ENCODE results near the gene LUZP2. TPM values are rescaled to one million over a fixed set of nuclear protein-coding genes. Genes with fewer than 3 reads are reported as not detected.

LUZP2 gene
- total and polyA plus RNA-seq, 2 of the 8 experiments (the other 6 are each of a cell fraction or from before 2014, with no cell fraction given): 0.79 to 1.5 TPM

GRCh38 chr11:24808173-24808572 lies 311.3 kb downstream of the LUZP2 start:
- no peak overlapping the region for H3K4ac ChIP-seq (replicated peaks; ENCODE audit: insufficient read length, low read depth, low read length)
- no peaks in the 10 kb centered on the region for H4K20me1 ChIP-seq (replicated peaks in 1 of 2; ENCODE audit: control insufficient read depth in 1 of 2, insufficient read depth in 2 of 2, low read length in 2 of 2)
- no peaks in the 10 kb centered on the region for H3K23me2 ChIP-seq (ENCODE audit: low read depth, low read length)
- H3K4me1 ChIP-seq (replicated peaks in 1 of 4; ENCODE audit: control insufficient read depth in 3 of 4, insufficient read depth in 4 of 4, low read length in 3 of 4): no peaks in the 10 kb centered on the region
- H3K27me3 ChIP-seq (replicated peaks in 1 of 4; ENCODE audit: control insufficient read depth in 3 of 4, extremely low read depth in 1 of 4, insufficient read depth in 3 of 4, low read length in 3 of 4): no peaks in the 10 kb centered on the region
- ChIA-PET CTCF (ENCODE audit: partially characterized antibody) (no interaction called here), POLR2A (ENCODE audit: partially characterized antibody) (no interaction called here)
- no peaks in the 10 kb centered on the region for H3K79me1 ChIP-seq (ENCODE audit: low read depth, low read length)
- H2BK15ac ChIP-seq (ENCODE audit: low read length): no peak overlapping the region
- H3K79me2 ChIP-seq (ENCODE audit: control insufficient read depth in 1 of 2, insufficient read depth in 2 of 2, low read length in 2 of 2): no peaks in the 10 kb centered on the region
- H2BK5ac ChIP-seq (ENCODE audit: low read depth, low read length): no peak overlapping the region
- WGBS, 2 experiments (ENCODE audit: extremely low coverage in 1 of 2, insufficient coverage in 1 of 2, insufficient read length in 1 of 2, insufficient replicate concordance in 2 of 2, low coverage in 1 of 2, low lambda C conversion rate in 2 of 2, missing lambda C conversion rate in 1 of 2): 100% methylated on average over 2 of the region's 2 CpGs; no CpG with 5 or more reads in 1 of the 2 experiments
- no peak for DNase-seq (ENCODE audit: low read depth in 1 of 2, low spot score in 2 of 2)
- TF ChIP-seq CTCF (IDR thresholded peaks at IDR 0.05; ENCODE audit: control extremely low read depth in 1 of 3, insufficient read depth in 1 of 3, low read depth in 1 of 3, low read length in 3 of 3) (no peak), SRF (IDR thresholded peaks at IDR 0.05; ENCODE audit: low read depth, low read length) (no peak), POU5F1 (IDR thresholded peaks at IDR 0.05; ENCODE audit: low read depth, low read length) (no peak), CHD1 (IDR thresholded peaks at IDR 0.05; ENCODE audit: low read depth, low read length) (no peak), TCF12 (IDR thresholded peaks at IDR 0.05; ENCODE audit: low read depth, low read length) (no peak), EGR1 (IDR thresholded peaks at IDR 0.05; ENCODE audit: borderline replicate concordance, low read depth, low read length) (no peak), GABPA (IDR thresholded peaks at IDR 0.05; ENCODE audit: borderline replicate concordance, insufficient read depth, low read length) (no peak), MAX (IDR thresholded peaks at IDR 0.05) (no peak), SP1 (IDR thresholded peaks at IDR 0.05; ENCODE audit: low read depth, low read length) (no peak), BRCA1 (IDR thresholded peaks at IDR 0.05; ENCODE audit: low read depth, low read length) (no peak), SIN3A (conservative IDR thresholded peaks at IDR 0.05 in 1 of 2, IDR thresholded peaks at IDR 0.05 in 1 of 2; ENCODE audit: low read depth in 1 of 2, low read length in 2 of 2) (no peak)
- no peak overlapping the region for H3K9ac ChIP-seq (replicated peaks in 1 of 4; ENCODE audit: extremely low read depth in 1 of 4, low read depth in 3 of 4, low read length in 3 of 4)
- H4K8ac ChIP-seq (ENCODE audit: extremely low read depth, insufficient read depth, low read length): no peak overlapping the region
- no peak overlapping the region for H2AK5ac ChIP-seq (ENCODE audit: low read depth, low read length)
- no peak overlapping the region for H3K4me3 ChIP-seq (ENCODE audit: extremely low read depth in 1 of 4, insufficient read depth in 2 of 4, low read depth in 3 of 4, low read length in 4 of 4)
- no peak overlapping the region for H3K27ac ChIP-seq (ENCODE audit: low read depth, low read length)
- FAIRE-seq: no peak
- H3K23ac ChIP-seq (ENCODE audit: insufficient read length): no peak overlapping the region
- no peak overlapping the region for H3K56ac ChIP-seq (replicated peaks; ENCODE audit: insufficient read length, low read depth, low read length)
- no peak overlapping the region for H3K14ac ChIP-seq (ENCODE audit: insufficient read length)
- H2BK120ac ChIP-seq (replicated peaks; ENCODE audit: low read depth, low read length): no peak overlapping the region
- no peak overlapping the region for H3K18ac ChIP-seq (ENCODE audit: extremely low read depth, low read length)
- no peak overlapping the region for H2BK12ac ChIP-seq (ENCODE audit: low read depth, low read length)
- no peaks in the 10 kb centered on the region for H3K36me3 ChIP-seq (ENCODE audit: control insufficient read depth in 2 of 4, insufficient read depth in 4 of 4, low read length in 3 of 4)
- no peak overlapping the region for H2BK20ac ChIP-seq (ENCODE audit: low read length)
- H3K9me3 ChIP-seq (ENCODE audit: insufficient read depth in 2 of 2, low read depth in 1 of 2, low read length in 1 of 2): no peaks in the 10 kb centered on the region
- H4K91ac ChIP-seq (replicated peaks; ENCODE audit: insufficient read length, low read length): no peak overlapping the region
- no peak overlapping the region for H2AFZ ChIP-seq (ENCODE audit: low read length)
- H3K4me2 ChIP-seq (ENCODE audit: insufficient read depth in 1 of 2, low read depth in 2 of 2, low read length in 2 of 2): no peak overlapping the region
- H4K5ac ChIP-seq (ENCODE audit: insufficient read length, low read depth, low read length): no peak overlapping the region

Data from H1 (cell line).